ENCODE results near the gene IGFN1. TPM values are rescaled to one million over a fixed set of nuclear protein-coding genes. Genes with fewer than 3 reads are reported as not detected.

Gene IGFN1
- total and polyA plus RNA-seq, 10 of the 15 experiments (the other 5 are each of a cell fraction or from before 2014, with no cell fraction given), result not detected

GRCh38 chr1:201228011-201228983 lies 37.7 kb downstream of the IGFN1 start:
- H3K4me2 ChIP-seq (ENCODE audit: control insufficient read depth, insufficient read depth), result no peak overlapping the region
- SMC1A ChIA-PET (ENCODE audit: uncharacterized antibody, unreplicated experiment), result no interaction called here
- BruUV-seq (replicated peaks), result no TSS peak

More at GRCh38 chr1:201228011-201228983, 37.7 kb downstream of the IGFN1 start:
- Histone ChIP-seq H3K36me3 (ENCODE audit: control insufficient read depth in 2 of 2, insufficient read depth in 2 of 2, low read length in 1 of 2) (no peaks in the 10 kb centered on the region), H3K4me1 (ENCODE audit: control insufficient read depth, insufficient read depth, low read length) (no peaks in the 10 kb centered on the region), H3K4me3 (no peak overlapping the region), H2AFZ (ENCODE audit: control insufficient read depth, low read depth, low read length) (no peak overlapping the region), H3K27me3 (replicated peaks in 1 of 2; ENCODE audit: control insufficient read depth in 2 of 2, insufficient read depth in 2 of 2, low read length in 1 of 2) (peaks cover 0 to 6% of the 10 kb centered on the region in 2 experiments; a peak in 3 of 4 replicates), H3K79me2 (ENCODE audit: control insufficient read depth, insufficient read depth, low read length) (no peaks in the 10 kb centered on the region), H3K9me3 (replicated peaks; ENCODE audit: control insufficient read depth, insufficient read depth, low read length) (no peaks in the 10 kb centered on the region), H3K27ac (ENCODE audit: control insufficient read depth, insufficient read depth) (no peak overlapping the region), H3K9ac (ENCODE audit: control insufficient read depth, insufficient read depth, low read length) (no peak overlapping the region), H4K20me1 (ENCODE audit: control insufficient read depth, insufficient read depth) (no peaks in the 10 kb centered on the region)
- in situ Hi-C loops (cut with MboI) (no loop called here), intact Hi-C loops (cut with micrococcal nuclease; ENCODE audit: unreplicated experiment) (loop anchor here (10.0 kb wide), 1 partner anchor 143 kb away; no protein-coding TSS in a partner anchor)
- 4% methylated on average over 16 of the region's 16 CpGs for WGBS (ENCODE audit: insufficient coverage, insufficient replicate concordance, low lambda C conversion rate, missing lambda C conversion rate)
- no peak for FAIRE-seq
- ATAC-seq, result no peak
- DNase-seq (ENCODE audit: low read depth, low spot score), result no peak
- ChIA-PET RAD21 (ENCODE audit: unreplicated experiment) (no interaction called here), CTCF (no interaction called here), POLR2A (no interaction called here)
- TF ChIP-seq GABPA (IDR thresholded peaks at IDR 0.05; ENCODE audit: low read depth), result no peak
- no peak for TF ChIP-seq SMC3 (IDR thresholded peaks at IDR 0.05; ENCODE audit: borderline replicate concordance, low read length)
- no peak for TF ChIP-seq RB1 (IDR thresholded peaks at IDR 0.05; ENCODE audit: borderline replicate concordance)
- no peak for TF ChIP-seq NFYA (IDR thresholded peaks at IDR 0.05; ENCODE audit: borderline replicate concordance, low read depth, low read length)
- TF ChIP-seq ZNF24 (IDR thresholded peaks at IDR 0.05), result no peak
- no peak for TF ChIP-seq IRF3 (IDR thresholded peaks at IDR 0.05)
- TF ChIP-seq PAX8 (IDR thresholded peaks at IDR 0.05), result no peak
- TF ChIP-seq, protein P1, sequence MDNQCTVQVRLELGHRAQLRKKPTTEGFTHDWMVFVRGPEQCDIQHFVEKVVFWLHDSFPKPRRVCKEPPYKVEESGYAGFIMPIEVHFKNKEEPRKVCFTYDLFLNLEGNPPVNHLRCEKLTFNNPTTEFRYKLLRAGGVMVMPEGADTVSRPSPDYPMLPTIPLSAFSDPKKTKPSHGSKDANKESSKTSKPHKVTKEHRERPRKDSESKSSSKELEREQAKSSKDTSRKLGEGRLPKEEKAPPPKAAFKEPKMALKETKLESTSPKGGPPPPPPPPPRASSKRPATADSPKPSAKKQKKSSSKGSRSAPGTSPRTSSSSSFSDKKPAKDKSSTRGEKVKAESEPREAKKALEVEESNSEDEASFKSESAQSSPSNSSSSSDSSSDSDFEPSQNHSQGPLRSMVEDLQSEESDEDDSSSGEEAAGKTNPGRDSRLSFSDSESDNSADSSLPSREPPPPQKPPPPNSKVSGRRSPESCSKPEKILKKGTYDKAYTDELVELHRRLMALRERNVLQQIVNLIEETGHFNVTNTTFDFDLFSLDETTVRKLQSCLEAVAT (IDR thresholded peaks at IDR 0.05), result no peak

Data from GM12878 (cell line).